B cell (primary cell): ENCODE results near the gene STIMATE. TPM values are rescaled to one million over a fixed set of nuclear protein-coding genes. Genes with fewer than 3 reads are reported as not detected.

ENCODE experiments used
- ATAC-seq: fragments of 200-7000 bp; cut with Tn5 transposase; one replicate; pipeline ENCODE4 v1.10.0; 2021; ENCODE audit warnings: low read depth, mild to moderate bottlenecking, moderate number of reproducible peaks, moderate library complexity
- CTCF ChIA-PET: fragments of 350-600 bp; sonication (Branson Sonifier 250); formaldehyde crosslinking; loops from one replicate; lab custom pipeline; 2021; ENCODE audit warnings: antibody characterized with exemption, inconsistent platforms; lab: Charles Lee
- POLR2A ChIA-PET: fragments of 350-600 bp; sonication (Branson Sonifier 250); formaldehyde crosslinking; loops from one replicate; lab custom pipeline; 2021; ENCODE audit warnings: antibody characterized with exemption; lab: Charles Lee
- DNase-seq: peaks from one replicate; pipeline ENCODE4 v3.0.0; 2013
- H2AFZ ChIP-seq: 2 replicates; pipeline ENCODE4 v1.6.1; 2012; ENCODE audit warnings: mild to moderate bottlenecking, low read depth, low read length; ENCODE audit not compliant: insufficient read depth, poor library complexity, severe bottlenecking
- H3K27ac ChIP-seq, 2 donors: 1 replicate in 1 of 2; 2 replicates in 1 of 2; pipeline ENCODE4 v1.5.1; 2012 to 2013; ENCODE audit warnings: low read length in 2 of 2, mild to moderate bottlenecking in 2 of 2, moderate library complexity in 1 of 2
- H3K27me3 ChIP-seq, 4 experiments: fragments of 200-600 bp in 1 of 4; sonication (generic) in 1 of 4; replicated peaks in 1 of 4; 1 replicate in 2 of 4; 2 replicates in 2 of 4; pipeline versions ENCODE4 v1.6.1 to v1.7.0; 2013 to 2016; ENCODE audit warnings: low read length in 3 of 4, mild to moderate bottlenecking in 2 of 4, mixed read lengths in 1 of 4, moderate library complexity in 1 of 4; ENCODE audit not compliant: insufficient read depth in 4 of 4, control insufficient read depth in 3 of 4; ENCODE audit errors: control extremely low read depth in 1 of 4
- H3K36me3 ChIP-seq, 2 experiments: replicated peaks in 1 of 2; 1 replicate in 1 of 2; 2 replicates in 1 of 2; pipeline versions ENCODE4 v1.6.1 to v1.7.1; 2013; ENCODE audit warnings: low read length in 1 of 2; ENCODE audit not compliant: insufficient read depth in 2 of 2, control insufficient read depth in 1 of 2; ENCODE audit errors: control extremely low read depth in 1 of 2, extremely low read depth in 1 of 2
- H3K4me1 ChIP-seq, 2 donors: fragments of 200-600 bp in 1 of 2; sonication (generic) in 1 of 2; 1 replicate in 1 of 2; 2 replicates in 1 of 2; pipeline versions ENCODE4 v1.5.1 to v1.6.1; 2013 to 2017; ENCODE audit warnings: low read length in 2 of 2; ENCODE audit not compliant: control insufficient read depth in 2 of 2, insufficient read depth in 2 of 2
- H3K4me2 ChIP-seq: replicated peaks from 2 replicates; pipeline ENCODE3; 2012; ENCODE audit warnings: mild to moderate bottlenecking, low read depth, low read length; ENCODE audit not compliant: poor library complexity, severe bottlenecking
- H3K4me3 ChIP-seq, 5 experiments: fragments of 200-600 bp in 1 of 5; sonication (generic) in 1 of 5; 1 replicate in 3 of 5; 2 replicates in 2 of 5; pipeline versions ENCODE4 v1.5.1 to v1.7.0; 2011 to 2016; ENCODE audit warnings: low read length in 4 of 5, mild to moderate bottlenecking in 4 of 5, low read depth in 2 of 5, control low read depth in 1 of 5, moderate library complexity in 1 of 5; ENCODE audit not compliant: insufficient read depth in 1 of 5; ENCODE audit errors: control extremely low read depth in 1 of 5, extremely low read depth in 1 of 5
- H3K79me2 ChIP-seq: fragments of 200-600 bp; sonication (generic); one replicate; pipeline ENCODE4 v1.6.0; 2016; ENCODE audit warnings: low read length; ENCODE audit not compliant: control insufficient read depth, insufficient read depth
- H3K9ac ChIP-seq: fragments of 200-600 bp; sonication (generic); 2 replicates; pipeline ENCODE4 v1.6.1; 2017; ENCODE audit warnings: mild to moderate bottlenecking, low read length, moderate library complexity
- H3K9me3 ChIP-seq, 3 donors: one replicate each; pipeline versions ENCODE4 v1.6.1 to v1.7.1; 2013; ENCODE audit warnings: low read length in 2 of 3; ENCODE audit not compliant: control insufficient read depth in 2 of 3, insufficient read depth in 1 of 3; ENCODE audit errors: control extremely low read depth in 1 of 3
- H4K20me1 ChIP-seq: 2 replicates; pipeline ENCODE4 v1.6.0; 2012; ENCODE audit warnings: mild to moderate bottlenecking, low read length; ENCODE audit not compliant: insufficient read depth, control insufficient read depth, poor library complexity, severe bottlenecking
- H3K27ac Mint-ChIP-seq: one replicate; pipeline ENCODE4 v1.8.0; 2021; ENCODE audit warnings: mixed read lengths
- H3K27me3 Mint-ChIP-seq: one replicate; pipeline ENCODE4 v1.8.0; 2021; ENCODE audit warnings: mixed read lengths
- H3K4me1 Mint-ChIP-seq: one replicate; pipeline ENCODE4 v1.8.0; 2021; ENCODE audit warnings: mixed read lengths
- H3K4me3 Mint-ChIP-seq: one replicate; pipeline ENCODE4 v1.8.0; 2021; ENCODE audit warnings: mixed read lengths
- H3K9me3 Mint-ChIP-seq: one replicate; pipeline ENCODE4 v1.8.0; 2022; ENCODE audit warnings: mixed read lengths; ENCODE audit not compliant: insufficient read depth
- EZH2 ChIP-seq: IDR thresholded peaks from 2 replicates; pipeline ENCODE4 v1.6.1; 2012; ENCODE audit warnings: borderline replicate concordance, low read depth, mild to moderate bottlenecking, moderate library complexity, low read length; ENCODE audit not compliant: insufficient read depth, poor library complexity, severe bottlenecking
- WGBS: methylation state at CpG from one replicate; pipeline ENCODE4 v1.1.5; 2013; ENCODE audit warnings: missing lambda C conversion rate; ENCODE audit not compliant: insufficient coverage; 5-methylcytosine and 5-hydroxymethylcytosine counted together
- intact Hi-C: fragments of 100-400 bp; cut with micrococcal nuclease; formaldehyde crosslinking; loops from one replicate; pipeline ENCODE4 v1.10.0; 2022
- polyA plus RNA-seq: library from polyadenylated mRNA; depleted of rRNA; stranded (reverse); fragments of >200 nt; gene quantifications from 2 replicates; pipeline ENCODE4 v1.2.3, GENCODE V29; 2012
- total RNA-seq, 2 donors: library from RNA; stranded (reverse); fragments of 120-200 nt in 1 of 2; gene quantifications; 1 replicate in 1 of 2; 2 replicates in 1 of 2; pipeline versions ENCODE4 v1.2.3 to v1.2.4, GENCODE V29; 2013 to 2022
- TF ChIP-seq, protein P1 (sequence below): fragments of 200-600 bp; IDR thresholded peaks from one replicate; pipeline ENCODE4 v1.8.0; 2022; ENCODE audit warnings: antibody characterized with exemption, mild to moderate bottlenecking

The STIMATE gene
- total and polyA plus RNA-seq, 2 donors (not counting 1 experiment from before 2014, with no cell fraction given) = 24.6 to 38.4 TPM

- H4K20me1 ChIP-seq = peaks cover 7% of the 10 kb centered on the region
- Mint-ChIP-seq H3K4me1 (peaks cover 63% of the 10 kb centered on the region), H3K9me3 (no peaks in the 10 kb centered on the region), H3K27me3 (no peaks in the 10 kb centered on the region), H3K27ac (no peak overlapping the region), H3K4me3 (no peak overlapping the region)
- DNase-seq (no peak), ATAC-seq (no peak)
- peaks cover 26 to 40% of the 10 kb centered on the region in 2 donors for H3K4me1 ChIP-seq
- CTCF ChIA-PET = interaction anchor here (1.6 kb wide), 1 partner anchor 10 kb away, joined by 3 read pairs; no protein-coding TSS in a partner anchor
- intact Hi-C loops = loop anchor here (5.0 to 10.0 kb wide), 5 partner anchors 38 to 1222 kb away; partner anchors contain the start of genes TEX264, TKT and UQCC5
- 95% methylated on average over 9 of the region's 10 CpGs for WGBS
- TF ChIP-seq, protein P1, sequence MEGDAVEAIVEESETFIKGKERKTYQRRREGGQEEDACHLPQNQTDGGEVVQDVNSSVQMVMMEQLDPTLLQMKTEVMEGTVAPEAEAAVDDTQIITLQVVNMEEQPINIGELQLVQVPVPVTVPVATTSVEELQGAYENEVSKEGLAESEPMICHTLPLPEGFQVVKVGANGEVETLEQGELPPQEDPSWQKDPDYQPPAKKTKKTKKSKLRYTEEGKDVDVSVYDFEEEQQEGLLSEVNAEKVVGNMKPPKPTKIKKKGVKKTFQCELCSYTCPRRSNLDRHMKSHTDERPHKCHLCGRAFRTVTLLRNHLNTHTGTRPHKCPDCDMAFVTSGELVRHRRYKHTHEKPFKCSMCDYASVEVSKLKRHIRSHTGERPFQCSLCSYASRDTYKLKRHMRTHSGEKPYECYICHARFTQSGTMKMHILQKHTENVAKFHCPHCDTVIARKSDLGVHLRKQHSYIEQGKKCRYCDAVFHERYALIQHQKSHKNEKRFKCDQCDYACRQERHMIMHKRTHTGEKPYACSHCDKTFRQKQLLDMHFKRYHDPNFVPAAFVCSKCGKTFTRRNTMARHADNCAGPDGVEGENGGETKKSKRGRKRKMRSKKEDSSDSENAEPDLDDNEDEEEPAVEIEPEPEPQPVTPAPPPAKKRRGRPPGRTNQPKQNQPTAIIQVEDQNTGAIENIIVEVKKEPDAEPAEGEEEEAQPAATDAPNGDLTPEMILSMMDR = no peak
- no peak for TF ChIP-seq EZH2
- POLR2A ChIA-PET = no interaction called here
- H3K27ac ChIP-seq = no peak overlapping the region
- no peaks in the 10 kb centered on the region for H3K27me3 ChIP-seq
- H3K36me3 ChIP-seq = no peaks in the 10 kb centered on the region
- no peak overlapping the region for H3K4me2 ChIP-seq
- no peak overlapping the region for H3K4me3 ChIP-seq
- peaks cover 70% of the 10 kb centered on the region for H3K79me2 ChIP-seq
- H3K9ac ChIP-seq = no peak overlapping the region
- H2AFZ ChIP-seq = no peak overlapping the region
- no peaks in the 10 kb centered on the region for H3K9me3 ChIP-seq
These were observed 2.6 kb downstream of the STIMATE start for GRCh38 chr3:52894756-52895155.

DNA sequence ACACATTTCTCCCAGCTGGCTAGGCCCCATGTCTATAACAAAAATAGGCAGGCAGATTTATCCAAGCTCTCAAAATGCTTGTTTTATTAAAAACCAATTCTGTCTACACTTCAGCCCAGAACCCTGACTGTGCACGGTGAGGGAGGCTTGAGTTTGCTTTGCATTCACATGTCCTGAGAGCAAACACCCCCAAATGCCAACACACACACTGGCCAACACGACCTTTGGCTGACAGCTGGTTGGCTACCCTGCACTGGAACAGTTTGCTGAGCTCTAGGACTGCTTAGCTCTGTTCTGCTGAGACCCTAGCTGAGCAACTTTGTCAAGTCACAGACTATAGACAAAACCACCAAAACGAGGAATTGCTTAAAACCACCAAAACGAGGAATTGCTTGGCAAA is 3.6 kb downstream of the STIMATE start:
- Histone ChIP-seq H3K4me3 (no peak overlapping the region), H4K20me1 (peaks cover 7% of the 10 kb centered on the region), H3K9me3 (no peaks in the 10 kb centered on the region), H3K79me2 (peaks cover 80% of the 10 kb centered on the region), H3K27ac (peak overlapping the region in 1 of 2 donors; percentile 60), H2AFZ (no peak overlapping the region), H3K4me2 (no peak overlapping the region), H3K27me3 (no peaks in the 10 kb centered on the region), H3K4me1 (peaks cover 26 to 40% of the 10 kb centered on the region in 2 donors), H3K36me3 (no peaks in the 10 kb centered on the region), H3K9ac (no peak overlapping the region)
- Mint-ChIP-seq H3K4me1 (peaks cover 63% of the 10 kb centered on the region), H3K4me3 (no peak overlapping the region), H3K27ac (no peak overlapping the region), H3K9me3 (no peaks in the 10 kb centered on the region), H3K27me3 (no peaks in the 10 kb centered on the region)
- POLR2A ChIA-PET = no interaction called here
- 46% methylated on average over 4 of the region's 4 CpGs for WGBS
- ATAC-seq (no peak), DNase-seq (no peak)
- intact Hi-C loops = loop anchor here (10.0 kb wide), 1 partner anchor 361 kb away; the partner anchor contains the start of gene TKT
- CTCF ChIA-PET = interaction anchor here (0.9 to 2.3 kb wide), 5 partner anchors 11 to 153 kb away, joined by 3 to 5 read pairs (median 3); partner anchors contain the start of gene SFMBT1
- TF ChIP-seq, protein P1 = no peak
- no peak for TF ChIP-seq EZH2
